ENCODE results near the gene KCNQ4. TPM values are rescaled to one million over a fixed set of nuclear protein-coding genes. Genes with fewer than 3 reads are reported as not detected.

KCNQ4 gene
- total RNA-seq, 1 donor from 2014 or later = 14.5 TPM

DNA sequence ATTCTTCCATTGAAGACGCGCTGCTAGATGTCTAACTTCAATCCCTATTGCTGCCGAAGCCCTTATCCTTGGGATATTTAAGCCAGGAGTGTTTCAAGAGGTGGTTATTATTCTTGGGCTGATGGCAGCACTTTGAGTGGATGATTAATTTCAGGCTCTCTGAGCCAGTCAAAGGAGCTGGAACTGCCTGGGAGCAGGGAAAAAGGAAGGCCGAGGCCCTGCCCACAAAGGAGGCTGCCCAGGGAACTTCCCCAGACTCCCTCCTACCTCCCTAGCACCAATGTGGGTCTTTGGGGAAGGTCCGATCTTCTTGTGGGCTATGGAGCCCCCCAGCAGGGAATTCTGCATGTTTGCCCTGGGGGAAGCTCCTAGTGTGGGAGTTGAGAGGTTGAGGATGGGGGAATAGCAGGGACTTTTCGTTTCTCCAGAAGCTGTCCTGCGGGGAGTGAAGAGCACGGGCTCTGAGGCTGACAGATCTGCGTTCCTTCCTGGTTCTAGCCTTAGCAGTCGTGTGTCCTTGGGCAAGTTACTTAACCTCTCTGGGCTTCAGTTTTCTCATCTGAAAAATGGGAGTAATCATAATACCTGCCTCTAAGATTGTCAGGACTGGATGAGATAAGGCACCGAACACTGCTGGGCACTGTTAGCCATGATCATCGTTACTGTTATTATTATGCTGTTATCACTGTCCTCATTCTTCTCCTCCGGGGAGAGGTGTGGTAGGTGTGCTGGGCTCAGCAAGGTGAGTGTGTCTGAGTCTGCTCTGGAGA, 6.3 kb downstream of the KCNQ4 start:
- Histone ChIP-seq H3K27me3 (no peaks in the 10 kb centered on the region), H3K27ac (peak overlapping the region; percentile 24), H3K36me3 (no peaks in the 10 kb centered on the region), H3K4me3 (no peak overlapping the region), H3K9me3 (no peaks in the 10 kb centered on the region), H3K4me1 (peaks cover 14 to 26% of the 10 kb centered on the region in 2 donors)
- intact Hi-C loops (cut with DNase I) = loop anchor here (10.0 kb wide), 1 partner anchor 705 kb away; no protein-coding TSS in a partner anchor
- no peak for TF ChIP-seq CTCF (IDR thresholded peaks at IDR 0.05)
- no peak for DNase-seq (ENCODE audit: low spot score in 2 of 2)

DNA sequence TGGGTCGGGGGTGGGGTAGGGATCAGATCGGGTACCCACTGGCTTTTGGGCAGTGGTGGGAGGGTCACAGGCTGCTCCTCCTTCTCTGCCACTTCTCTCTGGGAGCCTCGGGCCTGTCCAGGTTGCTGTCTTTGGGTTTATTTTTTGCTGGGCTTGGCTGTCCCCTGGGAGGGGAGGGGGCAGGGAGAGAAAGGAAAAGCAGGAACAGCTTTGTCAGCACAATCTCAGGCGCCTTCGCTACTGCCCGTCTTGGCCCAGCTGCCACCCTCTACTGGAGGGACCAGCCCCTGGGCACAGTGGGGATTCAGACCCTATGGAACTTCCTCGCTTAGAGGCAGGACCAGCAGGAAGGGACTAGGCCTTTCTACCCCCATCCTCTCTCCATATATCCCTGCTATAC, 8.4 kb downstream of the KCNQ4 start:
- no peaks in the 10 kb centered on the region for H3K36me3 ChIP-seq
- no peaks in the 10 kb centered on the region for H3K27me3 ChIP-seq
- intact Hi-C loops (cut with DNase I) = loop anchor here (10.0 kb wide), 1 partner anchor 703 kb away; no protein-coding TSS in a partner anchor
- H3K9me3 ChIP-seq = no peaks in the 10 kb centered on the region
- TF ChIP-seq CTCF (IDR thresholded peaks at IDR 0.05) = no peak
- H3K27ac ChIP-seq = no peak overlapping the region
- no peak overlapping the region for H3K4me3 ChIP-seq
- H3K4me1 ChIP-seq = peaks cover 12 to 24% of the 10 kb centered on the region in 2 donors
- DNase-seq (ENCODE audit: low spot score in 2 of 2) = no peak

- intact Hi-C loops (cut with DNase I) = loop anchor here (10.0 kb wide), 1 partner anchor 701 kb away; no protein-coding TSS in a partner anchor
Measured at GRCh38 chr1:40793617-40794016, 10.0 kb downstream of the KCNQ4 start.

GRCh38 chr1:40794048-40794447, 10.5 kb downstream of the KCNQ4 start:
- DNase-seq (ENCODE audit: low spot score in 2 of 2) = no peak
- Histone ChIP-seq H3K27me3 (no peaks in the 10 kb centered on the region), H3K9me3 (no peaks in the 10 kb centered on the region), H3K4me3 (no peak overlapping the region), H3K4me1 (peaks cover 20 to 40% of the 10 kb centered on the region in 2 donors), H3K36me3 (no peaks in the 10 kb centered on the region), H3K27ac (no peak overlapping the region)
- intact Hi-C loops (cut with DNase I) = loop anchor here (10.0 kb wide), 1 partner anchor 701 kb away; no protein-coding TSS in a partner anchor
- no peak for TF ChIP-seq CTCF (IDR thresholded peaks at IDR 0.05)

More at GRCh38 chr1:40793617-40794016, 10.0 kb downstream of the KCNQ4 start:
- no peak for TF ChIP-seq CTCF (IDR thresholded peaks at IDR 0.05)
- H3K9me3 ChIP-seq = no peaks in the 10 kb centered on the region
- no peaks in the 10 kb centered on the region for H3K36me3 ChIP-seq
- peaks cover 19 to 37% of the 10 kb centered on the region in 2 donors for H3K4me1 ChIP-seq
- H3K27me3 ChIP-seq = no peaks in the 10 kb centered on the region
- H3K4me3 ChIP-seq = no peak overlapping the region
- DNase-seq (ENCODE audit: low spot score in 2 of 2) = no peak
- no peak overlapping the region for H3K27ac ChIP-seq

GRCh38 chr1:40794974-40795715, 11.6 kb downstream of the KCNQ4 start:
- H3K36me3 ChIP-seq = no peaks in the 10 kb centered on the region
- DNase-seq (ENCODE audit: low spot score in 2 of 2) = no peak
- intact Hi-C loops (cut with DNase I) = loop anchor here (10.0 kb wide), 1 partner anchor 700 kb away; no protein-coding TSS in a partner anchor
- peaks cover 23 to 45% of the 10 kb centered on the region in 2 donors for H3K4me1 ChIP-seq
- no peak overlapping the region for H3K4me3 ChIP-seq
- peak overlapping the region; percentile 19 to 63 for H3K27ac ChIP-seq
- no peak for TF ChIP-seq CTCF (IDR thresholded peaks at IDR 0.05)
- H3K9me3 ChIP-seq = no peaks in the 10 kb centered on the region
- H3K27me3 ChIP-seq = no peaks in the 10 kb centered on the region

Data from ascending aorta (tissue), 2 donors.